Hematopoietic multipotent progenitor cell (in vitro differentiated cells): ENCODE measurements around the gene SGK2. TPM values are rescaled to one million over a fixed set of nuclear protein-coding genes. Genes with fewer than 3 reads are reported as not detected.
A peak's percentile ranks its signal among the peaks of the same experiment; 100 is the strongest.
"Not testable (repeated sequence)": the region's sequence is repeated elsewhere in the genome, so short reads cannot be mapped to it uniquely, and the experiment has no call there.

ENCODE experiments used
- DNase-seq, 3 donors: peaks; one replicate each; pipeline ENCODE4 v3.0.0-alpha.2; 2011 to 2015; ENCODE audit warnings: low read depth in 2 of 3, low spot score in 2 of 3
- total RNA-seq: library from RNA; depleted of rRNA; stranded (reverse); fragments of >200 nt; gene quantifications from one replicate; pipeline ENCODE4 v1.2.3, GENCODE V29; 2012

SGK2 gene
- total RNA-seq, 1 donor = 1.3 TPM

- no peak for DNase-seq
Measured at GRCh38 chr20:43560974-43561373, 2.1 kb downstream of the SGK2 start.

- no peak for DNase-seq
Measured at GRCh38 chr20:43563429-43563828, 4.6 kb downstream of the SGK2 start.

- no peak for DNase-seq
Measured at GRCh38 chr20:43563991-43564390, 5.2 kb downstream of the SGK2 start.

- no peak for DNase-seq
Measured at GRCh38 chr20:43564455-43564854, 5.6 kb downstream of the SGK2 start.

- DNase-seq = no peak
Measured at GRCh38 chr20:43564993-43565757, 6.3 kb downstream of the SGK2 start.

GRCh38 chr20:43565758-43566104 is 6.9 kb downstream of the SGK2 start:
- DNase-seq = no peak

- DNase-seq = no peak
Measured at GRCh38 chr20:43567477-43567876, 8.7 kb downstream of the SGK2 start.

GRCh38 chr20:43568706-43569105 is 9.9 kb downstream of the SGK2 start:
- no peak for DNase-seq

- no peak for DNase-seq
Measured at GRCh38 chr20:43569282-43569681, 10.5 kb downstream of the SGK2 start.

GRCh38 chr20:43570496-43570895 is 11.7 kb downstream of the SGK2 start:
- DNase-seq = no peak

GRCh38 chr20:43571310-43571709 is 12.5 kb downstream of the SGK2 start:
- no peak for DNase-seq

- no peak for DNase-seq
Measured at GRCh38 chr20:43571771-43572170, 12.9 kb downstream of the SGK2 start.

GRCh38 chr20:43572891-43573290 is 14.1 kb downstream of the SGK2 start:
- no peak for DNase-seq

GRCh38 chr20:43576108-43576507 is 17.3 kb downstream of the SGK2 start:
- DNase-seq = no peak

- no peak for DNase-seq
Measured at GRCh38 chr20:43579861-43580793, 21.3 kb downstream of the SGK2 start.

GRCh38 chr20:43583133-43583864 is 24.5 kb downstream of the SGK2 start:
- no peak for DNase-seq

- DNase-seq = peak in 2 of 3 donors; percentile 25 to 34
Measured at GRCh38 chr20:43583982-43584432, 25.2 kb downstream of the SGK2 start.

GRCh38 chr20:43584448-43585136 is 25.8 kb downstream of the SGK2 start:
- DNase-seq = no peak

GRCh38 chr20:43586641-43587040 is 27.8 kb downstream of the SGK2 start:
- DNase-seq = no peak

- DNase-seq = not testable (repeated sequence)
Measured at GRCh38 chr20:43588526-43588925, 29.7 kb downstream of the SGK2 start.

- no peak for DNase-seq
Measured at GRCh38 chr20:43590036-43590391, 31.2 kb downstream of the SGK2 start.
